ENCODE data around the gene SYCP1. TPM values are rescaled to one million over a fixed set of nuclear protein-coding genes. Genes with fewer than 3 reads are reported as not detected.
"Not testable (repeated sequence)": the region's sequence is repeated elsewhere in the genome, so short reads cannot be mapped to it uniquely, and the experiment has no call there.

Gene SYCP1
- total RNA-seq, 1 donor from 2014 or later: not detected

GRCh38 chr1:114903480-114903879 lies 48.8 kb downstream of the SYCP1 start:
- H3K36me3 Mint-ChIP-seq: no peaks in the 10 kb centered on the region
- peaks cover 5% of the 10 kb centered on the region for H3K4me1 Mint-ChIP-seq (ENCODE audit: unreplicated experiment)
- H3K4me3 Mint-ChIP-seq: no peak overlapping the region
- TF ChIP-seq CTCF (conservative IDR thresholded peaks at IDR 0.05): no peak
- DNase-seq (ENCODE audit: extremely low spot score, unreplicated experiment): no peak
- H3K27me3 Mint-ChIP-seq: peaks cover 3% of the 10 kb centered on the region
- H3K27ac Mint-ChIP-seq: no peak overlapping the region
- peaks cover 4% of the 10 kb centered on the region for H3K9me3 Mint-ChIP-seq

- DNase-seq (ENCODE audit: extremely low spot score, unreplicated experiment); H3K4me3 Mint-ChIP-seq; H3K36me3 Mint-ChIP-seq; H3K27ac Mint-ChIP-seq; H3K9me3 Mint-ChIP-seq; H3K4me1 Mint-ChIP-seq (ENCODE audit: unreplicated experiment): not testable (repeated sequence)
- peaks cover 41% of the 10 kb centered on the region for H3K27me3 Mint-ChIP-seq
Observed at GRCh38 chr1:114915720-114916119, 61.1 kb downstream of the SYCP1 start.

GRCh38 chr1:114926607-114927006 lies 71.9 kb downstream of the SYCP1 start:
- H3K36me3 Mint-ChIP-seq: no peaks in the 10 kb centered on the region
- no peak overlapping the region for H3K27ac Mint-ChIP-seq
- no peaks in the 10 kb centered on the region for H3K4me1 Mint-ChIP-seq (ENCODE audit: unreplicated experiment)
- no peaks in the 10 kb centered on the region for H3K9me3 Mint-ChIP-seq
- no peak overlapping the region for H3K4me3 Mint-ChIP-seq
- no peak for TF ChIP-seq CTCF (conservative IDR thresholded peaks at IDR 0.05)
- peaks cover 8% of the 10 kb centered on the region for H3K27me3 Mint-ChIP-seq
- DNase-seq (ENCODE audit: extremely low spot score, unreplicated experiment): no peak

- Mint-ChIP-seq H3K27me3 (peaks cover 8% of the 10 kb centered on the region), H3K9me3 (no peaks in the 10 kb centered on the region), H3K36me3 (no peaks in the 10 kb centered on the region), H3K4me3 (no peak overlapping the region), H3K27ac (no peak overlapping the region), H3K4me1 (ENCODE audit: unreplicated experiment) (no peaks in the 10 kb centered on the region)
- TF ChIP-seq CTCF (conservative IDR thresholded peaks at IDR 0.05): no peak
- DNase-seq (ENCODE audit: extremely low spot score, unreplicated experiment): no peak
Observed at GRCh38 chr1:114927401-114927800, 72.7 kb downstream of the SYCP1 start.

- H3K4me1 Mint-ChIP-seq (ENCODE audit: unreplicated experiment): no peaks in the 10 kb centered on the region
- H3K4me3 Mint-ChIP-seq: no peak overlapping the region
- no peak for DNase-seq (ENCODE audit: extremely low spot score, unreplicated experiment)
- no peaks in the 10 kb centered on the region for H3K36me3 Mint-ChIP-seq
- peaks cover 33% of the 10 kb centered on the region for H3K27me3 Mint-ChIP-seq
- H3K27ac Mint-ChIP-seq: no peak overlapping the region
- TF ChIP-seq CTCF (conservative IDR thresholded peaks at IDR 0.05): peak; percentile 37
- H3K9me3 Mint-ChIP-seq: no peaks in the 10 kb centered on the region
Observed at GRCh38 chr1:114956570-114956969, 101.9 kb downstream of the SYCP1 start.

GRCh38 chr1:114959423-114959822 lies 104.8 kb downstream of the SYCP1 start:
- no peaks in the 10 kb centered on the region for H3K36me3 Mint-ChIP-seq
- no peak for DNase-seq (ENCODE audit: extremely low spot score, unreplicated experiment)
- H3K27ac Mint-ChIP-seq: no peak overlapping the region
- no peaks in the 10 kb centered on the region for H3K4me1 Mint-ChIP-seq (ENCODE audit: unreplicated experiment)
- H3K4me3 Mint-ChIP-seq: no peak overlapping the region
- no peak for TF ChIP-seq CTCF (conservative IDR thresholded peaks at IDR 0.05)
- H3K27me3 Mint-ChIP-seq: peaks cover 40% of the 10 kb centered on the region
- H3K9me3 Mint-ChIP-seq: no peaks in the 10 kb centered on the region

Measured in type B pancreatic cell (in vitro differentiated cells).